Mammary epithelial cell (primary cell): ENCODE data around the gene DMD.

Experiments used
- CTCF ChIP-seq, 2 donors: IDR thresholded peaks in 1 of 2; conservative IDR thresholded peaks in 1 of 2; 2 replicates each; pipeline ENCODE4 v1.5.1; 2011 to 2012; ENCODE audit warnings: inconsistent platforms in 2 of 2, low read length in 2 of 2, mild to moderate bottlenecking in 2 of 2, control low read depth in 1 of 2, low read depth in 1 of 2; ENCODE audit not compliant: insufficient read depth in 1 of 2; ENCODE audit errors: extremely low read depth in 1 of 2
- EZH2 ChIP-seq: IDR thresholded peaks from 2 replicates; pipeline ENCODE4 v1.6.1; 2012; ENCODE audit warnings: low read length, inconsistent platforms, borderline replicate concordance

- no peak for TF ChIP-seq CTCF (conservative IDR thresholded peaks at IDR 0.05 in 1 of 2, IDR thresholded peaks at IDR 0.05 in 1 of 2; ENCODE audit: extremely low read depth in 1 of 2, insufficient read depth in 1 of 2, low read depth in 1 of 2, low read length in 2 of 2)
- TF ChIP-seq EZH2 = no peak
Measured at GRCh38 chrX:33129607-33130006, 81.7 kb downstream of the DMD start.
